Choroid plexus epithelial cell (primary cell): ENCODE results near the gene VPS35.

ENCODE experiments used
- DNase-seq: peaks from one replicate; pipeline ENCODE4 v3.0.0-alpha.2; 2010; ENCODE audit warnings: low read depth
- H3K4me3 ChIP-seq: 2 replicates; pipeline ENCODE4 v1.5.1; 2011; ENCODE audit warnings: low read depth, mild to moderate bottlenecking, control low read depth, low read length, moderate library complexity
- TF ChIP-seq, protein P1 (sequence below): conservative IDR thresholded peaks from 2 replicates; pipeline ENCODE4 v1.5.1; 2011; ENCODE audit warnings: low read depth, mild to moderate bottlenecking, control low read depth, inconsistent platforms, low read length, moderate library complexity

Gene VPS35

DNA sequence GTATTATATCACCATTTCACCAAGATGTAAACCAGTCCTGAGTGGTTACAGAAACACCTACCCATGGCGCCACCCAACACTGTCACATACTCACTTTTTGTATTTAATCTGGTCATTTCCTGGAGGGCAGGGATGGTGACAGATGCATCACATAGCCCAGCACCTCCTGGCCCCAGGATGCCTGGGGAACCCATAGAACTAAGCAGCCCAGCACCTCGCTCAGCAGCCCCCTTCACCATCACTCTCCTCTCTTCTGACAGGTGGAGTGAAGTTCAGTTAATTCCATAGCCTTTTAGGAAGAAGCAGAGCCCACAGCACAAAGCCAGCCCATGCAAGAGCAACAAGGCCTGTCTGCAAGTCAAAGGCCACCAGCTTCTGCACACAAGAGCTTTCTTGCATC, 31.6 kb upstream of the VPS35 start:
- no peak overlapping the region for H3K4me3 ChIP-seq
- no peak for DNase-seq

DNA sequence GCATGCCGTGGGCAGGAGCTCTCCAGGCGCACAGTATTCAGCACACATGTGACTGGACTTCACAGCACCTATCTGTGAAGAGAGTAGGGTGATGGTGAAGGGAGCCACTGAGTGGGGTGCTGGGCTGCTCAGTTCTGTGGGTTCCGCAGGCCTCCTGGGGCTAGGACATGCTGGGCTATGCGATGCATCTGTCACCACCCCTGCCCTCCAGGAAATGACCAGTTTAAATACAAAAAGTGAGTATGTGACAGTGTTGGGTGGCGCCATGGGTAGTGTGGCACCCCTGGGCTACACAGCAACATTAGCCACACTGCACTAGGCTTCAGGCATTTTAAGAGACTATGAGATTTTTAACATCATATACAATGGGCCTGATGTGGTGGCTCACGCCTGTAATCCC, 30.6 kb upstream of the VPS35 start:
- no peak overlapping the region for H3K4me3 ChIP-seq
- DNase-seq = no peak
- TF ChIP-seq, protein P1, sequence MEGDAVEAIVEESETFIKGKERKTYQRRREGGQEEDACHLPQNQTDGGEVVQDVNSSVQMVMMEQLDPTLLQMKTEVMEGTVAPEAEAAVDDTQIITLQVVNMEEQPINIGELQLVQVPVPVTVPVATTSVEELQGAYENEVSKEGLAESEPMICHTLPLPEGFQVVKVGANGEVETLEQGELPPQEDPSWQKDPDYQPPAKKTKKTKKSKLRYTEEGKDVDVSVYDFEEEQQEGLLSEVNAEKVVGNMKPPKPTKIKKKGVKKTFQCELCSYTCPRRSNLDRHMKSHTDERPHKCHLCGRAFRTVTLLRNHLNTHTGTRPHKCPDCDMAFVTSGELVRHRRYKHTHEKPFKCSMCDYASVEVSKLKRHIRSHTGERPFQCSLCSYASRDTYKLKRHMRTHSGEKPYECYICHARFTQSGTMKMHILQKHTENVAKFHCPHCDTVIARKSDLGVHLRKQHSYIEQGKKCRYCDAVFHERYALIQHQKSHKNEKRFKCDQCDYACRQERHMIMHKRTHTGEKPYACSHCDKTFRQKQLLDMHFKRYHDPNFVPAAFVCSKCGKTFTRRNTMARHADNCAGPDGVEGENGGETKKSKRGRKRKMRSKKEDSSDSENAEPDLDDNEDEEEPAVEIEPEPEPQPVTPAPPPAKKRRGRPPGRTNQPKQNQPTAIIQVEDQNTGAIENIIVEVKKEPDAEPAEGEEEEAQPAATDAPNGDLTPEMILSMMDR = no peak

More for the DNA sequence above, 31.6 kb upstream of the VPS35 start:
- TF ChIP-seq, protein P1 = no peak

DNA sequence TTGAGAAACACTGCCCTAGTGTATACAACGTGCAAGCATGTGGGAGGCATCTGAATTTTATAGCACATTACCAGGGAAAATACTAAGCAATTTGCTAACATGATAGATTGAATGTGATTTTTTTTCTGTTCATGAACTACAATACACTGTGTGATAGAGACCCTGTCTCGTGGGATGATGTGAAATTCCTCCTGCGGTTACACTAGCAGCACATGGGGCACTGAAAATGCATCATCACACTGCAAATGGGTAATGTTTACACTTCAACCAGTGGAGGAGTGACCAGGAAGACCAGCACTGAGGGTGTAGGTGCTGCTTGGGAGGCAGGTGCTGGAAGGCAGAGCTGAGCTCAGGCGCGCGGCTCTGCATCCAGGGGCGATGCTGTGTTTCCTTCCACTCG, 29.2 kb upstream of the VPS35 start:
- TF ChIP-seq, protein P1 = no peak
- no peak overlapping the region for H3K4me3 ChIP-seq
- DNase-seq = peak; percentile 9

DNA sequence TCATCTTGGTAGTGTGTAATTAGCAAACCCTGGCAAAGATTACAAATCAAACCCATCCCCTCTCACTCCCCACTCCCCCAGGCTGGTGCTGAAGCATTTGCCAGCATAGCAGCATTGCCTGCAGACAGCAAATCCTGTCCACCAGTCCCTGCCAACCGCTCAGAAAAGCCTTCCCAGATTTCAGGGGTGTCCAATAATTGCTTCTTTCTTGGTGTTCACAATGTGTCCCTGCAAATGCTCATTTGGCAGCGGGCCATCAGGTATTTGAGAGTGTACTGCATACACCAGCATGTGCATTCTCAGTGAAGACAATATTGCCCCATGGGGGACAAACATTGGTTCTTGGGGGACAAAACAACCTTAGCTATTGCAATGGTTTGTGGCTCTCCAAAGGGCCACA, 28.7 kb upstream of the VPS35 start:
- no peak for DNase-seq
- H3K4me3 ChIP-seq = no peak overlapping the region
- TF ChIP-seq, protein P1 = no peak

DNA sequence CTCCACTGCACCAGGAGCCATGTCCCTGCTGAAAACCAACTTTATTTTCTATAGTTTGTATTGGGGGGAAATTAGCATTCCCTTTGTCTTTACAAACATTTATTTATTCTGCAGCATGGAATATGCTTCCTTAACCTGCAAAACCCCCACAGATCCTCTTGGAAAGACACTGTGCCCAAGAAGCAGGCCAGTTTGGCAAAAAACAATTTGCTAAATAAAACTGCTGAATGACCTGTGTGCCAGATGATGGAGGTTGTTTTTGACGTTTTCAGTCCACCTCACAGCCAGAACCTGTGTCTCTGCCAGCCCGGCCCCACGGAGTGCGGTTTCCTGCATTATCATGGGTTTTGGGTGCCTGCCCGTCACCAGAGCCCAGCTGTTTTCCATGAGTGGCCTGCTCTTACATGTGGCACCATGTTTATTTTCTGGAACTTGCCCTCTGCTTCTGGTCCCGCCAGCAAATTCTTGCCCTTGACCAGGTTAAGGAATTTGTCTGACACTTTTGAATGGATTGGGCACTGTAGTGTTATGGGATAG, 26.9 kb upstream of the VPS35 start:
- TF ChIP-seq, protein P1 = no peak
- H3K4me3 ChIP-seq = no peak overlapping the region
- DNase-seq = peak; percentile 6

DNA sequence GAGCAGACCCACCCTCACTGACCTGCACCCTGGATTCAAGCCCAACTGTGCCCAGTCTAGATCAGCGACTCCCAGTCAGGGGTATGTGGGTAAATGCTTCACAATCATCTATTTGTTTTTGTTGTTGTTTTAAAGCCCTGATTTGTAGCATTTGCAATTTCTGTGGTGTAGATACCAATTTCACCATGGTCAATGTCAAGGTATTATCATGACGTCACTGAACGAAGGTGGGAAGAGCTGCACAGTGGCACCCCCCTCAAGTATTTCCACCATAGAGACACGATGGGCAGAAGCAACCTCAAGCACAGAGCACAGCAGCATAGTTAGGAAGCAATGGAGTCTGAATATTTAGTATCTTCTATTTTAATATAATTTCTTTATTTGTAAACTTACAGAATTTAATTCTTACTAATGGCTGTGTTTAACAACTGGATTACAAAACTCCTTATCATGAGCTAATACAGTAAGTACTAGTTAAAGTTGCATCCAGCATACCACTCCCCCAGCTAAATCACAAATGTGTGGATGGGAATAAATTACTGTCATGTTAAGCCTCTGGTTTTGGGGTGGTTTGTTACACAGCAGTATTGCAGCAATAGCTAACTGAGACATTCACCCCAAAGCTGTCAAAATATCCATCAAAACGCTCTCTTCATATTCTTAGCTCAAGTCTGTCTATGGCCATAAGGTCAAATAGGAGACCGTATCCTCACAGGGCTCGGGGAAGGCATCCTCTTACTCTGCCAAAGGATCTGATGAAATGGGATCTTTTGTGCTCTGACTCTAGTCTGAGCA, 26.0 kb upstream of the VPS35 start:
- no peak overlapping the region for H3K4me3 ChIP-seq
- TF ChIP-seq, protein P1 = no peak
- DNase-seq = no peak

DNA sequence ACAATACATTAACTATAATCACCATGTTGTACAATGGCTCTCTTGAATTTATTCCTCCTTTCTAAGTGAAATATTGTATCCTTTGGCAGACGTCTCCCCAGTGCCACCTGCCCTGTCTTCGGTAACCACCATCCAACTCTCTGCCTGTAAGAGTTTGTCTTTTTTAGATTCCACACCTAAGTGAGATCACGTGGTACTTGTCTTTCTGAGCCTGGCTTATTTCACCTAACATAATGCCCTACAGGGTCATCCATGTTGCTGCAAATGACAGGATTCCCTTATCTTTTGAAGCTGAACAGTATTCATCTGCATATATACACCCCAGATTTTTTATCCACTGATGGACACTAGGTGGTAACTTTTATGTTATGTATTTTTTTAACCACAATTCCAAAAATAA, 24.7 kb upstream of the VPS35 start:
- no peak overlapping the region for H3K4me3 ChIP-seq
- TF ChIP-seq, protein P1 = no peak
- DNase-seq = no peak
